SJSA1 (cell line): ENCODE measurements around the gene MPO. TPM values are rescaled to one million over a fixed set of nuclear protein-coding genes. Genes with fewer than 3 reads are reported as not detected.
A peak's percentile ranks its signal among the peaks of the same experiment; 100 is the strongest.

Experiments
- DNase-seq, 2 experiments: peaks; one replicate each; pipeline ENCODE4 v3.0.0-alpha.2; 2015 to 2020; ENCODE audit warnings: low spot score in 2 of 2, low read depth in 1 of 2
- H3K27ac ChIP-seq: fragments of 250-450 bp; sonication (Bioruptor Pico); 2 replicates; pipeline ENCODE4 v1.5.1; 2020; ENCODE audit warnings: mild to moderate bottlenecking, moderate library complexity
- H3K27me3 ChIP-seq: fragments of 250-450 bp; sonication (Bioruptor Pico); replicated peaks from 2 replicates; pipeline ENCODE4 v1.5.1; 2020; ENCODE audit warnings: mild to moderate bottlenecking, moderate library complexity
- H3K36me3 ChIP-seq: fragments of 250-450 bp; sonication (Bioruptor Pico); 2 replicates; pipeline ENCODE4 v1.5.1; 2020; ENCODE audit warnings: mild to moderate bottlenecking
- H3K4me1 ChIP-seq: fragments of 250-450 bp; sonication (Bioruptor Pico); replicated peaks from 2 replicates; pipeline ENCODE4 v1.6.1; 2021; ENCODE audit warnings: mild to moderate bottlenecking
- H3K4me3 ChIP-seq: fragments of 250-450 bp; sonication (Bioruptor Pico); 2 replicates; pipeline ENCODE4 v1.5.1; 2020; ENCODE audit warnings: mild to moderate bottlenecking
- H3K9me3 ChIP-seq: fragments of 250-450 bp; sonication (Bioruptor Pico); replicated peaks from 2 replicates; pipeline ENCODE4 v1.5.1; 2020; ENCODE audit warnings: mild to moderate bottlenecking
- total RNA-seq: library from RNA; depleted of rRNA; stranded (reverse); fragments of >200 nt; shearing (Covaris generic); gene quantifications from 2 replicates; pipeline ENCODE4 v1.2.3, GENCODE V29; 2014

MPO gene
- total RNA-seq, 1 experiment from 2014 or later = not detected

DNA sequence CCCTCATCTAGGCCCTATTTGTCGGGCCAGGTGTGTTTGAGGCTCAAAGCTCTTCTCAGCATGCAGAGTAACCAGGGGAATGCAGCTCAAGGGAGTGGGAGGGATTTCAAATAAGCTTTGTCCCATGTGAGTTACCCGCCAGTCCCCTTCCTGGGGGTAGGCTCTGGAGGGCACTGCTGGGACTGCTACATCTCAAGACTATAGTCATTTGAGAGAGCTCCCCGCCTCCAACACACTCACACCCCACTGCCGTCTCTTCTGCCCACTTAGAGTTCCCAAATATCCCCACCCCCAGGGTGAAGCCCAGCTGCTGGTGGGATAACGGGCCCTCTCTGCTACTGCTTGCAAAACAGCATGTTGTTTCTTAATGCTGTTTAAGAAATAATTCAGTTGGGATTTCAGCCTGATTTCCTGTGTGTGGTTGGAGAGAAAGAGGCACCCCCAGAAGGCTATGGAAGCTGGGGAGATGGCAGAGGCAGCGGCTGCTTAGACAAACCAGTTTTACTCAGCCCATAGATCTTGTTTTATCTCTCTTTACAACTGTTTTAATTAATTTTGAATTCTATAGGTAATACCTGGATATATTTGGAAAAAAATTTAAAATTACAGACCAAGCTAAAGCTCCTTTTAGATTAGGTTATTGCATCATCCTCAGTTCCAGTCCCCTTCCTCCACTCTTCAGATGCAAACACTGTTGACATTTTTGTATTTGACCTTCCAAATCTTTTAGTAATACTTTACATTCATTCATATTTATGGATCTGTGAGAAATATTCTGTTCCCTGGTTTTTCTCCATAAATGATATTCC is 4.1 kb upstream of the MPO start:
- DNase-seq = peak in 1 of 2 experiments; percentile 29
- Histone ChIP-seq H3K4me3 (no peak overlapping the region), H3K27me3 (peaks cover 33% of the 10 kb centered on the region), H3K9me3 (no peaks in the 10 kb centered on the region), H3K4me1 (no peaks in the 10 kb centered on the region), H3K36me3 (no peaks in the 10 kb centered on the region), H3K27ac (no peak overlapping the region)

DNA sequence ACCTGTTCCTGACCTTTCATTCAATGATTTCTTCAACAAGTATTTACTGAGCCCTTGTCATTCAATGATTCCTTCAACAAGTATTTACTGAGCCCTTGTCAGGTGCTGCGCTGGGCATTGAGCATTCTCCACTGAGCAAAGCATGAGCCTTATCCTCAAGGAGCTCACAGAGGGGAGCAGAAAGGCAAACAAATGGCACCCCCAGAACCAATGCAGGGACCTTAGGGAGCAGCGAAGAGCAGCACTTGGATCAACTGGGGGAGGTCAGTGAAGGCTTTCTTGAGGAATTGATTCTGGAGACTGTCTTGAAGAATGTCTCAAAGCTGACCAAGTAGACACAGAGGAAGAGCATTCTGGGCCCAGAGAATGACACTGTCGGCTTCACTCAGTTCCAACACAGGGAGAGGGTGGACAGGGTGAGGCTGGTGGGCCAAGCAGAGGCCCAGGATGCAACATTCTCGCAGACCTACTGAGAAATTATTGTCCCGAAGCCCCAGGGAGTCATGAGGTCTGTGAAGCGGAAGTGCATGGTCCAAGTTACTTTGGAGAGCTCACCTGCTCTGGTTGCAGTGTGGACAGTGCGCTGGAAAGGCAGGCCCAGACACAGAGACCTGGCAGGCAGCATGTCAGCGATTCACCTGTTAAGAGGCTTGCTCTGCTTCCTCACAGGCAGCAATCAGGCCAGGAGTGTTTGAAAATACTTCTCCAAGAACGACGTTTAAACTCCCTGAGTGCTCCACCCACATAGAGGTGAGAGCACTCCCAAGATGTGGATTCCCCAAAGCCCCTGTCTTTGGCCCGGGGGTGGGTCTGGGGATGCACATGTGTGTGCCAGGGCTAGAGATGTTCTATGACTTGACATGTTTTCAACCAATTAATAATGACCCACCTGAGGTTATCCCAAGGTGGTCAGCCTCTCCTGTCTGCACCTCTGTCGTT is 3.2 kb upstream of the MPO start:
- H3K36me3 ChIP-seq = no peaks in the 10 kb centered on the region
- no peaks in the 10 kb centered on the region for H3K9me3 ChIP-seq
- H3K27ac ChIP-seq = no peak overlapping the region
- peak in 1 of 2 experiments; percentile 35 for DNase-seq
- H3K4me3 ChIP-seq = no peak overlapping the region
- H3K27me3 ChIP-seq = peaks cover 33% of the 10 kb centered on the region
- no peaks in the 10 kb centered on the region for H3K4me1 ChIP-seq

DNA sequence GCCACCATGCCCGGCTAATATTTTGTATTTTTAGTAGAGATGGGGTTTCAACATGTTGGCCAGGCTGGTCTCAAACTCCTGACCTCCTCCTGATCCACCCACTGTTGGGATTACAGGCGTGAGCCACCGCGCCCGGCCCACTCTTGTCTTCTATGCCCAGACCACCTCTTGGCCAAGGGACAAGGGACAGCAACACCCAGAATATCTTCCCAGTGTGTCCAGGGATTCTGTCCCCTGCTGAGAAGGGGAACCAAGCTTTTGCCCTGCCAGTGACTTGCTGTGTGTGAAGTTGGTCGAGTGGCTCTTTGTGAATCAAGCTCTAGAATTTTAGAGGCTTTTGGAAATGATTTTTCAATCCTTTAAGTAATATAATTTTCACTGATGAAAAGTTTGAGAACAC is 1.7 kb upstream of the MPO start:
- Histone ChIP-seq H3K4me3 (no peak overlapping the region), H3K9me3 (no peaks in the 10 kb centered on the region), H3K36me3 (no peaks in the 10 kb centered on the region), H3K4me1 (no peaks in the 10 kb centered on the region), H3K27ac (no peak overlapping the region), H3K27me3 (peaks cover 35% of the 10 kb centered on the region)
- peak in 1 of 2 experiments; percentile 39 for DNase-seq

DNA sequence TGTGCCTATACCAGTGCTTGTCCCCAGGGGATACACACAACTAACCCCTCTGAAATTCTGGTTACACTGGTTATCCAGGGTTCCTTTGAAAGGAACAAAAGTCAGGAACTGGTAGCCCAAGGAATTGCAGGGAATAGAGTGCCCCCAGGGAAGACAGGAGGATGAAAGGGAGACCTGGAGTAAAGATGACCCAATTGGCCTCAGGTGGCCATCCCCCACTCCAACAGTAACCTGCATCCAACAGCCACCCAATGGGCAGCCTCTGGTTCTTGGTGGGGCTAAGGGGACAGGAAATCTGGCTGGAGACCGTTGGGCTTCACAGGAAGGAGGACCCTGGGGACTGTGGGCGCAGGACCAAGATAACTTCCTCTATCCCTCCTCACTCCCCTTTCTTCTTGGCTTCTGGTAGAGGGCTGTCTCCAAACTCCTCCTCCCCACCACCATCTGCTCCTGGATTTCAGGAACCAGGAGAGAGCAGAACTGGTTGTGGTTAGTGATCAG is 826 bp upstream of the MPO start:
- H3K4me1 ChIP-seq = no peaks in the 10 kb centered on the region

GRCh38 chr17:58279736-58280479 is 827 bp downstream of the MPO start:
- no peak overlapping the region for H3K27ac ChIP-seq
- no peak overlapping the region for H3K4me3 ChIP-seq
- no peaks in the 10 kb centered on the region for H3K4me1 ChIP-seq
- no peaks in the 10 kb centered on the region; the same call in 1 of the 2 replicates for H3K9me3 ChIP-seq
- peaks cover 45% of the 10 kb centered on the region for H3K27me3 ChIP-seq
- DNase-seq = no peak
- H3K36me3 ChIP-seq = no peaks in the 10 kb centered on the region

More for the DNA sequence above, 826 bp upstream of the MPO start:
- Histone ChIP-seq H3K4me3 (no peak overlapping the region), H3K27me3 (peaks cover 39% of the 10 kb centered on the region), H3K27ac (no peak overlapping the region), H3K36me3 (no peaks in the 10 kb centered on the region), H3K9me3 (no peaks in the 10 kb centered on the region; the same call in 1 of the 2 replicates)
- DNase-seq = no peak

DNA sequence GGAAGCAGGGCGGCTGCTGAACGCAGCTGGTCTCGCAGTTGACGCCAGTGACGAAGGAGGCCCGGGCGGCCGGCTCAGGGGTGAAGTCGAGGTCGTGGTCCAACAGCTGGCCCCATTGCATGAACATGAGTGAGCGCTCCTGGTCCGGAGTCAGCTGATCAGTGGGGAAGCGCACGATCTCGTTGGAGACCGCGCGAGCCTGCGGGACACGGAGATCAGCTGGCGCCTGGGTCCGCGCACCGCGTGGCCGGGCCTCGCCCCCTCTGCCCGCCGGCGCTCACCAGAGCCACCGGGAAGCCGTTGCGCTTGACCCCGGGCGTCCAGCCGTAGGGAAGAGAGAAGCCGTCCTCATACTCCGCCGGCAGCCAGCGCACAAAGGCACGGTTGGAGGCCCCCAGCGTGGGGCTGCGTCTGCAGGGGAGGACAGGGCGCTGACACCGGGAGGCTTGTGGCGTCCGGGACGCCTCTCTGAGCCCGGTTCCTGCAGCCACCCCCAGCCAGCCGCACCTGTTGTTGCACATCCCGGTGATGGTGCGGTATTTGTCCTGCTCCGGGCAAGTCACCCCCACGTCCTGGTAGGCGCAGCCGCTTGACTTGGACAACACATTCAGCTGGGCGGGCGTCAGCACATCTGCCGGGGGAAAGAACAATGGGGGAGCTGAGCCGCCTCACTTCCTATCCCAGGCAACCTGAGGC is 1.6 kb downstream of the MPO start:
- Histone ChIP-seq H3K9me3 (no peaks in the 10 kb centered on the region; the same call in 1 of the 2 replicates), H3K4me1 (no peaks in the 10 kb centered on the region), H3K4me3 (no peak overlapping the region), H3K27me3 (peaks cover 44% of the 10 kb centered on the region), H3K27ac (no peak overlapping the region), H3K36me3 (no peaks in the 10 kb centered on the region)
- DNase-seq = no peak

- Histone ChIP-seq H3K4me1 (no peaks in the 10 kb centered on the region), H3K27ac (no peak overlapping the region), H3K9me3 (no peaks in the 10 kb centered on the region; the same call in 1 of the 2 replicates), H3K27me3 (peaks cover 44% of the 10 kb centered on the region), H3K36me3 (no peaks in the 10 kb centered on the region), H3K4me3 (no peak overlapping the region)
- no peak for DNase-seq
Observed at GRCh38 chr17:58278661-58279015, 2.1 kb downstream of the MPO start.

DNA sequence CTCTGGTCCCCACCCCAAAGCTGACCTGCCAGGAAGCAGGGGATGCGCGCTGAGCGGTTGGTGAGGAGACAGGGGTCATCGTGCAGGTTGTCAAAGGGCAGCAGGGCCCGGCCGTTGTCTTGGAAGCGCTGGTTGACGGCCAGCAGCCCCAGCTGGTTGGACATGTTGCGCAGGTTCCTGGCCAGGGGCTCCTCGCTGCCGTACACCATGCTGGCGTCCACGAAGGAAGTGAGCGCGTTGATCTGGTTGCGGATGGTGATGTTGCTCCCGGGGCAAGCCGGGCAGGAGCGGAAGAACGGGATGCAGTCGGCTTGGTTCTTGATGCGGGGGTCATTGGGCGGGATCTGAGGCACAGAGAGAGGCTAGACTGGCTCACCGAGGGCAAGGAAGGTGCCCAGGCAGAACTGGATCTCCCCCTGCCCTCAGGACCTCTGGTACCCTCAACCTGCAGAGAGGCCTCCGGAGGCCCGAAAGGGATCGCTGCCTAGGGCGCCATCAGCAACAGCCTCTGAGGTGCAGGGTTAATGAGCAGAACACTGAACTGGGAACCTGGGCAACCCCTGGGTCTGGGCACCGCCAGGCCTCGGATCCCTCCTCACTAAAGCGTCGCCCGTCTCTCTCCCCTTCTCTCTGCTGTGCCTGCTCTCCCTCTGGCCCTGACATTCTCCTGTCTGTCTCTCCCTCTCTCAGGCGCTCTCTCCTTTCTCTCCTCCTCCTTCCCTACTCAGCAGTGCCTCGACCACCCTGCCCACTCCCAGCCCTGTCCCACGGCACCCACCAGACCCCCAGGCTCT is 2.7 kb downstream of the MPO start:
- DNase-seq = no peak
- Histone ChIP-seq H3K27me3 (peaks cover 44% of the 10 kb centered on the region), H3K36me3 (no peaks in the 10 kb centered on the region), H3K4me3 (no peak overlapping the region), H3K4me1 (no peaks in the 10 kb centered on the region), H3K27ac (no peak overlapping the region), H3K9me3 (no peaks in the 10 kb centered on the region; the same call in 1 of the 2 replicates)

DNA sequence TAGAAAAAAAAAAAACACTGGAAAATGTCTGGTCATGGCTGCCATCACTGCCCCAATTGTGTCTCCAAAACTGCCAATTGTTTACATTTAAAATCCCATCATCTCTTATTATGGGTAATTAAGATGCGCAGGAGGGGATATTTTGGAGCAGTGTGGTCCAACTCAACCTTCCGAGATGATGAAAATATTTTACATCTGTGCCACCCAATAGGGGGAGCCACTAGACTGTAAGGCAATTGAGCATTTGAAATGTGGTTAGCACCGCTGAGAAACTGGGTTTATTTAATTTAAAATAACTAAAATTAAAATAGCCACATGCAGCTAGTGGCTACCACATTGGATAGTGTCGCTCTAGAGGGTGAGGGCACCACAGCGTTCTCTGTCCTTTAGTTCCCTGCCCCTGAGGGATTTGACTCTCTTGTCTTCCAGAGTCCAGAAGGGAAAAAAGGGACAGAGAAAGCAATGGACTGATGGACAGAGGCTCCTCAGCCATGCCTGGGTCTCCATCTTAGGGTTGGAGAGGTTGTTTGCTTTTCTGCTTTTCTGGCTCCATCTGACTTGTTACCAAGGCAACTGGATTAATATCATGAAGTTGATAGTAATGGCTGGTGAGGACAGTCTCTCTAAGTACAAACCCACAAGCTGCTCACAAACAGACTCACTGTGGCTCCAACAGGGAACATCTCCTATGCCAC is 3.5 kb downstream of the MPO start:
- Histone ChIP-seq H3K4me1 (no peaks in the 10 kb centered on the region), H3K27ac (no peak overlapping the region), H3K9me3 (no peaks in the 10 kb centered on the region; the same call in 1 of the 2 replicates), H3K27me3 (peaks cover 46% of the 10 kb centered on the region), H3K36me3 (no peaks in the 10 kb centered on the region), H3K4me3 (no peak overlapping the region)
- DNase-seq = no peak

DNA sequence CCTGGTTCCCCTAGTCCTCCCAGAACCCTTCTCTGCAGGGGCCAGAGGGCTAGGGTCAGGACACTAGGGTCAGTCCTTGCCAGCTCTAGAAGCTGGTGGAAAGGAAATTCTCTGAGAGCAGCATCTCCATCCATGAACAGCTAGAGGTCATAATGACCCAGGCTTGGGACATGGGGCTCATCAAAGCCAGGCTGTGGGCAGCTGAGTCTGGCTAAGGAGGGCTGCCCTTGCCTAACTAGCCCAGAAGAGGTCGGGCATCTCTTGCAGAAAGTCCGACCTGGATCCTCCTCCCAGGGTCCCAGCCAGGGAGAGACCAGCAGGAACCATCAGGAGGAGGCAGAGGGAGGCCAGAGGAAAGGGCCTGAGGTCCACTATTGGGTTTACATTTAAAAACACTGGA is 4.3 kb downstream of the MPO start:
- H3K27ac ChIP-seq = no peak overlapping the region
- H3K27me3 ChIP-seq = peaks cover 49% of the 10 kb centered on the region
- no peaks in the 10 kb centered on the region for H3K4me1 ChIP-seq
- no peak for DNase-seq
- no peak overlapping the region for H3K4me3 ChIP-seq
- H3K36me3 ChIP-seq = no peaks in the 10 kb centered on the region
- no peaks in the 10 kb centered on the region; the same call in 1 of the 2 replicates for H3K9me3 ChIP-seq

- Histone ChIP-seq H3K4me1 (no peaks in the 10 kb centered on the region), H3K4me3 (no peak overlapping the region), H3K36me3 (no peaks in the 10 kb centered on the region), H3K9me3 (no peaks in the 10 kb centered on the region; the same call in 1 of the 2 replicates), H3K27ac (no peak overlapping the region), H3K27me3 (peaks cover 54% of the 10 kb centered on the region)
- no peak for DNase-seq
Observed at GRCh38 chr17:58275417-58275816, 5.3 kb downstream of the MPO start.
